GM12801 (cell line): Measurements from ENCODE around the gene PTGER1.

Experiments used
- CTCF ChIP-seq: IDR thresholded peaks from one replicate; pipeline ENCODE4 v1.5.1; 2011; ENCODE audit warnings: control low read depth; ENCODE audit not compliant: insufficient read length; ENCODE audit errors: extremely low read depth

The PTGER1 gene

DNA sequence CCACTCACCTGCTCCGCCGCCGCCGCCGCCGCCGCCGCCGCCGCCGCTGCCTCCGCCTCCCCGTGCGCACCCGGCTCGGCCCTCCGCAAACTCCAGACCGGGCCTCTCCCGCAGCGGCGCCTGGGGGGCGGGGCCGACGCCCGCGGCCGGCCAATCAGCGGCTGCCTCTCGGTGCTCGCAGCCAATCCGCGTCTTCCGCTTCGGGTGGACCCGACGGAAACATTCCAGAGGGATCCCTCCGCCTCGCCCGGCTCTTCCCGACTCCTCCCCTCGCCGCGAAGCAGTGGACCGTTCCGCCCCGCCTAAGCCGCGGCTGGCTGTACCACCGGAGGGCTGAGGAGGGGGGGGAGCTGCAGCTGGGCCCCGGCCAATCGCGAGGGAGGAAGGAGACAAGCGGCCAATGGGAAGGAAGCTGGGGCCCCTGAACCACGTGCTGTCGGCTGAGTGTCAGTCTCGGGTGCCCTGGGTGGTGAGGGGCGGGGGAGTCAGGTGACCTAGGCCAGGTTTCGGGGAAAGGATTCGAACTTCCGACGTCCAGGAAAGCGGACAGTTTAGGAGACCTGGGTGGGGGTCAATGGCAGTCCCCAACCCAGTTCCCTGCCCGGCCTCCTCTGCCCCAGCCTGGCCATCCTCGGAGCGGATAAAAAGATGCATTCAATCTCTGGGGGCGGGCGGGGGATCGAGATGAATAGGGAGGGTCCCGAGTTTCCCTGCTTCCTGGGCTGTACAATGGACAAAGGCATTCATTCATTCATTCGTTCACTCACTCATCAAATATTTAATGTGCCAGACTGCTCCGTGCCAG, 21.1 kb upstream of the PTGER1 start, which contains the start of gene GIPC1:
GIPC1 (minus strand) TSS at position 99 of the 805 bp plus-strand sequence. CDS start 13,151 bp downstream, outside the sequence.
- TF ChIP-seq CTCF, result no peak

DNA sequence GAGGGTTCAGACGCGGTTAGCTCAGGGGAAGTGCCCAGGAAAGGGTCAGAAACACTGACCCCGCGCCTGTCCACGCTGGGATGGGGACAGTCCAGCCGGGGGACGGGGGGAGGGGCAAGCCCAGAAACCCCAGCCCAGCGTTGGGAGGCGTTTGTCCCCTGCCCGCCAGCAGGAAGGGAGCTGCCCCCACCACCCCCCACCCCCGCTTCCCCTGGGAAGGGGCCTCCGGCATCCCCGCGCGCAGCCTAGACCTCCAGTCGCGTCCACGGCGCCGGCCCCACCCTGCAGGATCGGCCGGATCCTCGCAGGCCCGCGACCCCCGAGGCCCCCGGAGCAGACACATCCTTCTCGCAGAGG, 20.5 kb upstream of the PTGER1 start:
- TF ChIP-seq CTCF, result no peak

DNA sequence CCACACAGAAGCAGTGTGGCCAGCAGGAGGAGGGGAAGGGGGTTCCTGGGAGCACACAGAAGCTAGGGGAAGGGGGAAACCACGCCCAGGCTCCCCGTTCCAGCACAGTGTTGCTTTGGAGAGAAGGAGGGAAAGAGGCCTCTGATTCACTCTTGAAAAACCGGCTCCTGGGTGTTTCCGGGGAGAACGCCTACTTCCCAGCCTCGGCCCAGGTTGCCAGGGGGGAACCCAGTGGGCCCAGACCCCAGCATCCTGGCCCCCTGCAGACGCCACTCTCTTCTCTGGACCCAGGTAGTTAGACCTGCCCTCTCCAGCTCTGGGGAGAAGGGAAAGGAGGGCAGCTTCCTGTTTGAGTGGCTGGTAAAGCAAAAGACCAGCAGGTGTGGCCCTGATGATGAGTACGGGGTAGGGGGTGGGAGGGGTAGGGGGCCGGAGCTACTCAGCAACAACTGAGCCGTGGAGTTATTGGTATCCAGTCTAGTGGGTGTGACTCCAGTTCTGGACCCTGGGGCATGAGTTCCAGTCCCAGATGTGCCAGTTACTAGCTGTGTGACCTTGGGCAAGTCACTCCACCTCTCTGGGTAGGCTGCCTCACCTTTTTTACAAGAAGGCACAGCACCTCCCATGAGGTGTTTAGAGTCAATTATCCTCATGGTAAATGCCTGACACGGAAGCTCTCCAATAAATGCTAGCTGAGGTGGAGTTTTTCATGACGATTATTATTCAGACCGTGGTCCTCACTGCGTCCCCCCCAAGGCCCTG, 19.9 kb upstream of the PTGER1 start:
- TF ChIP-seq CTCF, result no peak

DNA sequence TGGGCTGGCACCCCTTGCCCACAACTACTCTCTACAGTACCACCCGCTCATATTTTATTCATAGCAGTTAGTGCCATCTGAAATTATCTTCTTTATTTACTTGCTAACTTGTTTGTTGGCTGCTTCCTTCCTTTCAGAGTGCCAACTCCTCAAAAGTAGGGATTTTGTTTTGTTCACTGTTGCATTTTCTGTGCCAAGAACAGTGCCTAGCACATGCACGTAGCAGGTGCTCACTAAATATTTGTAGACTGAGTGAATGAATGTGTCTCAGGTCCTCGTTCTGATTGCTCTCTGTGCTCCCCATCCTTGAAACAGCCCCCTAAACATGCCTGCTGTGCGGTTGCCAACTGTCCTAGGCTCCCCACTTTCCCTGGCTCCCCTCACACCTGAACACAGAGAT, 19.3 kb upstream of the PTGER1 start:
- TF ChIP-seq CTCF, result no peak

DNA sequence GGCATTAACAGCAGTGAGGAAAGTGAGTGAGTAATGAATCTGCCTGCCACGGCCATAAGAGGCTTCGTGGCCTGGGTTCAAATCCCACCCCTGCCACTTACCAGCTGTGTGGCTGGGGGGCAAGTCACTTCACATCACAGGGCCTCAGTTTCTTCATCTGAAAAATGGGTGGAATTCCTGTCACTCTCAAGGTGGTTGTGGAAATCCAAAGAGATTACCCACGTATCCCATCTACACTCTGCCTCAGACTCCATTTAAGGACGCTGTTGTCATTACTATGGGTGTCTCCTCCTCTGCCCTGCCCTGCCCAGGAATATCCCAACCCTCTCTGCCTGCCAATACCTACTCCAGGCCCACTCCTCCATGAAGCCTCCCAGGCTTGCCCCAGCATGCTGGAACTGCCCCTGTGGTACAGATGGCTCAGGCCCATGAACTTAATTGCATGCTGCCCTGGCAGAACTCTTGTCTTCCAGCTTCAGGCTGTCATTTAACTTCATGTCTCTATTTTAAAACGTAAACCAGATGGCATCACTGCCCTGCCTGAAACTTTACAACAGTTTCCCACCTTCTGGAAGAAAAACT, 17.7 kb upstream of the PTGER1 start:
- no peak for TF ChIP-seq CTCF

GRCh38 chr19:14487370-14488125, 12.4 kb upstream of the PTGER1 start:
- no peak for TF ChIP-seq CTCF
